GM23338 (cell line): Measurements from ENCODE around the gene TBC1D5. TPM values are rescaled to one million over a fixed set of nuclear protein-coding genes. Genes with fewer than 3 reads are reported as not detected.

Experiments used
- ATAC-seq: fragments of 200-7000 bp; cut with Tn5 transposase; 3 replicates; pipeline ENCODE4 v1.9.1; 2020
- DNase-seq: peaks from one replicate; pipeline ENCODE4 v3.0.0-alpha.2; 2015; ENCODE audit warnings: low spot score
- H2AFZ ChIP-seq: fragments of 200-600 bp; sonication (generic); 2 replicates; pipeline ENCODE4 v1.8.0; 2016; ENCODE audit warnings: antibody characterized with exemption, mild to moderate bottlenecking, moderate library complexity
- H3F3A ChIP-seq: fragments of 200-600 bp; sonication (generic); replicated peaks from 2 replicates; pipeline ENCODE4 v1.8.0; 2017; ENCODE audit warnings: antibody characterized with exemption, mixed run types, low read depth
- H3K27ac ChIP-seq: fragments of 200-600 bp; sonication (generic); 2 replicates; pipeline ENCODE4 v1.6.1; 2016; ENCODE audit warnings: low read depth
- H3K27me3 ChIP-seq: fragments of 200-600 bp; sonication (generic); 2 replicates; pipeline ENCODE4 v1.8.0; 2016; ENCODE audit warnings: mild to moderate bottlenecking, mixed run types, moderate library complexity; ENCODE audit not compliant: insufficient read depth
- H3K36me3 ChIP-seq: fragments of 200-600 bp; sonication (generic); 2 replicates; pipeline ENCODE4 v1.8.0; 2016; ENCODE audit warnings: mild to moderate bottlenecking; ENCODE audit not compliant: insufficient read depth
- H3K4me1 ChIP-seq: fragments of 200-600 bp; sonication (generic); 2 replicates; pipeline ENCODE4 v1.8.0; 2016; ENCODE audit warnings: mild to moderate bottlenecking, moderate library complexity; ENCODE audit not compliant: insufficient read depth
- H3K4me2 ChIP-seq: fragments of 200-600 bp; sonication (generic); 2 replicates; pipeline ENCODE4 v1.7.1; 2017; ENCODE audit warnings: mixed run types
- H3K4me3 ChIP-seq: fragments of 200-600 bp; sonication (generic); 2 replicates; pipeline ENCODE4 v1.6.1; 2016; ENCODE audit warnings: mixed run types
- H3K79me2 ChIP-seq: fragments of 200-600 bp; sonication (generic); replicated peaks from 2 replicates; pipeline ENCODE4 v1.8.0; 2017; ENCODE audit warnings: mild to moderate bottlenecking; ENCODE audit not compliant: insufficient read depth
- H3K9me2 ChIP-seq: fragments of 200-600 bp; sonication (generic); 2 replicates; pipeline ENCODE4 v1.8.0; 2017; ENCODE audit not compliant: insufficient read depth
- H4K20me1 ChIP-seq: fragments of 200-600 bp; sonication (generic); replicated peaks from 2 replicates; pipeline ENCODE4 v1.8.0; 2017; ENCODE audit warnings: mild to moderate bottlenecking; ENCODE audit not compliant: insufficient read depth
- H3K27ac Mint-ChIP-seq: 2 replicates; pipeline ENCODE4 v1.8.0; 2020; ENCODE audit warnings: inconsistent platforms, mild to moderate bottlenecking, moderate library complexity, mixed read lengths
- H3K27me3 Mint-ChIP-seq: 3 replicates; pipeline ENCODE4 v1.8.0; 2022; ENCODE audit warnings: low read depth, mild to moderate bottlenecking, moderate library complexity, mixed read lengths, inconsistent platforms; ENCODE audit not compliant: insufficient read depth, poor library complexity
- H3K36me3 Mint-ChIP-seq: 3 replicates; pipeline ENCODE4 v1.8.0; 2021; ENCODE audit warnings: low read depth, mild to moderate bottlenecking, inconsistent platforms, moderate library complexity, mixed read lengths
- H3K4me1 Mint-ChIP-seq: 3 replicates; pipeline ENCODE4 v1.8.0; 2020; ENCODE audit warnings: mild to moderate bottlenecking, inconsistent platforms, mixed read lengths
- H3K4me3 Mint-ChIP-seq: 3 replicates; pipeline ENCODE4 v1.8.0; 2021; ENCODE audit warnings: moderate library complexity, mild to moderate bottlenecking, inconsistent platforms, mixed read lengths
- H3K9me3 Mint-ChIP-seq: 3 replicates; pipeline ENCODE4 v1.8.0; 2020; ENCODE audit warnings: moderate library complexity, mild to moderate bottlenecking, inconsistent platforms, mixed read lengths
- CREB1 ChIP-seq: fragments of 250-450 bp; sonication (Bioruptor Pico); IDR thresholded peaks from 2 replicates; pipeline ENCODE4 v1.5.0; 2020; ENCODE audit warnings: low read depth, mild to moderate bottlenecking, moderate library complexity
- CTCF ChIP-seq, 2 experiments: fragments of 200-600 bp in 1 of 2; sonication (generic) in 1 of 2; conservative IDR thresholded peaks; 2 replicates each; pipeline versions ENCODE4 v1.5.1 to v1.6.1; 2016 to 2017; ENCODE audit warnings: antibody characterized with exemption in 2 of 2, low read depth in 2 of 2, mild to moderate bottlenecking in 2 of 2, moderate library complexity in 1 of 2
- ETS1 ChIP-seq: IDR thresholded peaks from 2 replicates; pipeline ENCODE4 v1.6.1; 2016; ENCODE audit warnings: antibody characterized with exemption
- EZH2phosphoT487 ChIP-seq: fragments of 200-600 bp; sonication (generic); IDR thresholded peaks from one replicate; pipeline ENCODE4 v1.8.1; 2018; ENCODE audit warnings: antibody characterized with exemption; ENCODE audit not compliant: unreplicated experiment
- JUNB ChIP-seq: IDR thresholded peaks from one replicate; pipeline ENCODE4 v1.6.1; 2016; ENCODE audit warnings: antibody characterized with exemption; ENCODE audit not compliant: unreplicated experiment
- NANOG ChIP-seq: IDR thresholded peaks from 2 replicates; pipeline ENCODE4 v1.6.1; 2016; ENCODE audit warnings: antibody characterized with exemption, borderline replicate concordance
- POLR2AphosphoS5 ChIP-seq: IDR thresholded peaks from 2 replicates; pipeline ENCODE4 v1.6.1; 2016; ENCODE audit warnings: antibody characterized with exemption, low read depth
- REST ChIP-seq: IDR thresholded peaks from one replicate; pipeline ENCODE4 v1.6.1; 2018; ENCODE audit warnings: antibody characterized with exemption; ENCODE audit not compliant: unreplicated experiment
- STAT1 ChIP-seq: IDR thresholded peaks from one replicate; pipeline ENCODE4 v1.6.1; 2016; ENCODE audit warnings: antibody characterized with exemption; ENCODE audit not compliant: unreplicated experiment
- ZNF114 ChIP-seq: fragments of 250-450 bp; sonication (Bioruptor Pico); IDR thresholded peaks from 2 replicates; pipeline ENCODE4 v1.5.0; 2020; ENCODE audit warnings: mild to moderate bottlenecking, moderate library complexity
- ZNF331 ChIP-seq: fragments of 250-450 bp; sonication (Bioruptor Pico); IDR thresholded peaks from 2 replicates; pipeline ENCODE4 v1.5.0; 2020; ENCODE audit warnings: low read depth, mild to moderate bottlenecking, moderate library complexity
- polyA plus RNA-seq: library from polyadenylated mRNA; unstranded; fragments of >200 nt; fragmentation: Nextera tagmentation; extraction: Ambion mirVana; gene quantifications from 2 replicates; pipeline ENCODE4 v1.2.1, GENCODE V29; 2016
- total RNA-seq: library from RNA; depleted of rRNA; stranded (reverse); fragments of >200 nt; shearing (Covaris generic); gene quantifications from 2 replicates; pipeline ENCODE4 v1.2.3, GENCODE V29; 2014

Gene TBC1D5
- total and polyA plus RNA-seq, 2 experiments from 2014 or later, result 21.8 to 48.1 TPM

GRCh38 chr3:17401912-17402311 is 340.5 kb downstream of the TBC1D5 start:
- no peaks in the 10 kb centered on the region for H3K9me2 ChIP-seq
- no peaks in the 10 kb centered on the region for H3K79me2 ChIP-seq
- H3K4me3 ChIP-seq, result no peak overlapping the region
- H3K4me1 ChIP-seq, result peaks cover 8% of the 10 kb centered on the region
- Mint-ChIP-seq H3K27ac (no peak overlapping the region), H3K27me3 (no peaks in the 10 kb centered on the region), H3K4me1 (no peaks in the 10 kb centered on the region), H3K9me3 (no peaks in the 10 kb centered on the region), H3K36me3 (no peaks in the 10 kb centered on the region), H3K4me3 (no peak overlapping the region)
- H3F3A ChIP-seq, result no peaks in the 10 kb centered on the region
- no peak for TF ChIP-seq ZNF114 (CRISPR knock-in tag)
- TF ChIP-seq CTCF (conservative IDR thresholded peaks at IDR 0.05; ENCODE audit: low read depth in 2 of 2), result no peak
- TF ChIP-seq POLR2AphosphoS5, result no peak
- TF ChIP-seq ZNF331, result no peak
- no peak for TF ChIP-seq EZH2phosphoT487
- no peak for TF ChIP-seq ETS1
- TF ChIP-seq CREB1 (CRISPR knock-in tag), result no peak
- no peak for TF ChIP-seq NANOG
- DNase-seq, result no peak
- no peaks in the 10 kb centered on the region for H4K20me1 ChIP-seq
- H3K36me3 ChIP-seq, result no peaks in the 10 kb centered on the region
- H2AFZ ChIP-seq, result no peak overlapping the region
- no peak overlapping the region for H3K4me2 ChIP-seq
- H3K27ac ChIP-seq, result no peak overlapping the region
- H3K27me3 ChIP-seq, result no peaks in the 10 kb centered on the region
- ATAC-seq, result no peak

- DNase-seq, result no peak
- no peak overlapping the region for H3K27ac ChIP-seq
- no peaks in the 10 kb centered on the region for H3K36me3 Mint-ChIP-seq
- H3K4me3 ChIP-seq, result no peak overlapping the region
- H3F3A ChIP-seq, result no peaks in the 10 kb centered on the region
- no peaks in the 10 kb centered on the region for H3K4me1 ChIP-seq
- H3K4me1 Mint-ChIP-seq, result no peaks in the 10 kb centered on the region
- no peak overlapping the region for H2AFZ ChIP-seq
- H3K27ac Mint-ChIP-seq, result no peak overlapping the region
- no peaks in the 10 kb centered on the region for H3K27me3 ChIP-seq
- no peaks in the 10 kb centered on the region for H3K9me2 ChIP-seq
- H3K79me2 ChIP-seq, result no peaks in the 10 kb centered on the region
- TF ChIP-seq ETS1 (no peak), CREB1 (CRISPR knock-in tag) (no peak), ZNF331 (no peak), NANOG (no peak), EZH2phosphoT487 (no peak), JUNB (no peak), POLR2AphosphoS5 (no peak), REST (no peak), CTCF (conservative IDR thresholded peaks at IDR 0.05; ENCODE audit: low read depth in 2 of 2) (no peak), STAT1 (no peak)
- H3K4me3 Mint-ChIP-seq, result no peak overlapping the region
- H3K9me3 Mint-ChIP-seq, result no peaks in the 10 kb centered on the region
- no peaks in the 10 kb centered on the region for H3K36me3 ChIP-seq
- H4K20me1 ChIP-seq, result no peaks in the 10 kb centered on the region
- ATAC-seq, result no peak
- no peaks in the 10 kb centered on the region for H3K27me3 Mint-ChIP-seq
- no peak overlapping the region for H3K4me2 ChIP-seq
These were observed 342.8 kb downstream of the TBC1D5 start for GRCh38 chr3:17399586-17399985.
